Measurements from ENCODE around the gene BRAF.
"Not testable (repeated sequence)": the region's sequence is repeated elsewhere in the genome, so short reads cannot be mapped to it uniquely, and the experiment has no call there.

Gene BRAF

DNA sequence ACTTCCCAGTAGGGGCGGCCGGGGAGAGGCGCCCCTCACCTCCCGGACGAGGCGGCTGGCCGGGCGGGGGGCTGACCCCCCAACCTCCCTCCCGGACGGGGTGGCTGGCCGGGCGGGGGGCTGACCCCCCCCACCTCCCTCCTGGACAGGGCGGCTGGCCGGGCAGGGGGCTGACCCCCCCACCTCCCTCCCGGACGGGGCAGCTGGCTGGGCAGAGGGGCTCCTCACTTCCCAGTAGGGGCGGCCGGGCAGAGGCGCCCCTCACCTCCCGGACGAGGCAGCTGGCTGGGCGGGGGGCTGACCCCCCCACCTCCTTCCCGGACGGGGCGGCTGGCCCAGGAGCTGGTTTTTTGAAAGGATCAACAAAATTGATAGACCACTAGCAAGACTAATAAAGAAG lies 161.6 kb downstream of the BRAF start:
- DNase-seq: not testable (repeated sequence)

DNA sequence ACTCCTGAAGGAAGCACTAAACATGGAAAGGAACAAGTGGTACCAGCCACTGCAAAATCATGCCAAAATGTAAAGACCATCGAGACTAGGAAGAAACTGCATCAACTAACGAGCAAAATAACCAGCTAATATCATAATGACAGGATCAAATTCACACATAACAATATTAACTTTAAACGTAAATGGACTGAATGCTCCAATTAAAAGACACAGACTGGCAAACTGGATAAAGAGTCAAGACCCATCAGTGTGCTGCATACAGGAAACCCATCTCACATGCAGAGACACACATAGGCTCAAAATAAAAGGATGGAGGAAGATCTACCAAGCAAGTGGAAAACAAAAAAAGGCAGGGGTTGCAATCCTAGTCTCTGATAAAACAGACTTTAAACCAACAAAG lies 163.4 kb downstream of the BRAF start:
- not testable (repeated sequence) for DNase-seq

- no peak for DNase-seq
These were observed 170.2 kb downstream of the BRAF start for GRCh38 chr7:140754506-140754905.

- no peak for DNase-seq
These were observed 172.2 kb downstream of the BRAF start for GRCh38 chr7:140752533-140752932.

DNA sequence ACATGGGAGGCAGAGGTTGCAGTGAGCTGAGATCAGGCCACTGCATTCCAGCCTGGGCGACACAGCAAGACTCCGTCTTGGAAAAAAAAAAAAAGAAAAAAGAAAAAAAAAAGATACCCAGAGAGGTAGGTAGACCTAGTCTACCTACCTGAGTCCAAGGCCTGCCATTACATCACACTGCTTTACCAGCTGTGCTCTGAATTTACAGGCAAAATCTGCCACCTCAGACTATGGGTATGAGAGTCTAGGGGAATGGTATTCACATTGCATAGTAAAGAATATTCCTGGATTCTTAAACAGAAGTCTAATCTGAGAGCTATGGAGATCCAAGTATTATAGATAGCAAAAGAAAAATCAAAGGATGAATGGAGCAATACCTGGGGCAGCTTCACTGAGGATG lies 178.0 kb downstream of the BRAF start:
- no peak for DNase-seq

DNA sequence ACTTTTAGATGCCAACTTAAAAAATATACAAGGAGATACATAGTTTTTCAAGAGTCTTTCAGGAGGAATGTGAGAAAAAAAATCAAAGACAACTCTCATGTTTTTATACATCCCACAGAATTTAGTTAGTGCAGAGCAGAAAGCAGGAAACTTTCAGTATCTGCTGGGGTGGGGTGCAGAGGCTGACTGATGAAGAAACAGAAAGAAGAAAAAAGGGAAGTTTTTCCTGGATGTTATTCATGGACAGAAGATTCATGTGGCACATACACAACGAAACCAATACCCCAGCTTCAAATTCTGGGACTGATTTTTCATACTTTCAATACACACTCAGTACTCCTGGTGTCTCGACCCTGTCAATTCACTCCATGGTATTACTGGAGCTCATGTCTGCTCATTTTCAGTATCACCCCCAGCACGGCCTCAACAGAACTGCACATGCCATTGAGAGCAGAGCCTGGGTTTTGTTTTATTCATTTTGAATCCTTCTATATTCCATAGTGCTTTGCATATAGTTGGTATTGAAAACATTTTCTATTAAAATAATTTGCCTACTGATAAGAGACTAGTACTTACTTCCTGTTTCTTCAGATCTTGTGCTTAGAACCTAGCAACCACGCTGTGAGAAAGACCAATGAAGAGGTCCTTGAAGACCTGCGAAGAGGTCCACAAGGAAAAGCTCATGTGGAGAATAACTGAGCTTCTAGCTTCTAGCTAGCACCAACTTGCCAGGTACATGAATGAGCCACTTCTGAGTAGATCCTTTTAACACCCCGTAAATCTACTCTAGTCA lies 179.3 kb downstream of the BRAF start:
- no peak for DNase-seq

DNA sequence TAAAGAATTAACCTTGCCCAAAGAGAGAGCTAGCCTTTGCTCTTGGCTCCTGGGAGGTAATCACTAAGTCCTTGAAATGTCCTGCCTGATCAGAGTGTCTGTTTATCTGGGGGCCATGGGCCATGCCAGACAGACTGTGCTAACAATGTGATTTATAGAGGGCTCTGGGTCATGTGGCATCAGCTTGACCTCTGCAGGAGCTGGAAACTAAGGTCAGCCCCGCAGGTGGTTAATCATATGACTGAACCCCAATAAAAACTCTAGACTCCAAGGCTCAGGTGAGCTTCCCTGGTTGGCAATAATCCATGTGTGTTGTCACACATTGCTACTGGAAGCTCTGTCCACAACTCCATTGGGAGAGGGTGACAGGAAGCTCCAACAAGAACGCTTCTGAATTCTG lies 180.7 kb downstream of the BRAF start:
- no peak for DNase-seq

DNA sequence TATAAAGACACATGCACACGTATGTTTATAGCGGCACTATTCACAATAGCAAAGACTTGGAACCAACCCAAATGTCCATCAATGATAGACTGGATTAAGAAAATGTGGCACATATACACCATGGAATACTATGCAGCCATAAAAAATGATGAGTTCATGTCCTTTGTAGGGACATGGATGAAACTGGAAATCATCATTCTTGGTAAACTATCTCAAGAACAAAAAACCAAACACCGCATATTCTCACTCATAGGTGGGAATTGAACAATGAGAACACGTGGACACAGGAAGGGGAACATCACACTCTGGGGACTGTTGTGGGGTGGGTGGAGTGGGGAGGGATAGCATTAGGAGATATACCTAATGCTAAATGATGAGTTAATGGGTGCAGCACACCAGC lies 181.5 kb downstream of the BRAF start:
- DNase-seq: not testable (repeated sequence)

DNA sequence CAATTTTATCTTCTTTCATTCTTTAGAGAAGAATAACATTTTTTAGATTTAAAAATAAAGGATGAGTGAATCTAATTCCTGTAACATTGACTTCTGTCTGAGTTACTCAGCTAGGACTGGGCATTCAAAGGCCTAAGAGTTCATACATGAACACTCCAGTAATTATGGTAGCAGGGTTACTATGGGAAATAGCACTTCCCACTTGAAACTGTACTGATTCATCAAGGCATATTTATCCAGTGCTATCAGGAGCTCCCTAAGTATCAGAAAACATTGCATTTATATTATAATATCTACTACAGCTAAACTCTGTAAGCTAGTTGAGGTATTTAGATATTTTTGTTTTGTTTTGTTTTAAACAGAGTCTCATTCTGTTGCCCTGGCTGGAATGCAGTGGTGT lies 186.4 kb downstream of the BRAF start:
- DNase-seq: no peak

GRCh38 chr7:140734729-140735128 lies 190.0 kb downstream of the BRAF start:
- no peak for DNase-seq

DNA sequence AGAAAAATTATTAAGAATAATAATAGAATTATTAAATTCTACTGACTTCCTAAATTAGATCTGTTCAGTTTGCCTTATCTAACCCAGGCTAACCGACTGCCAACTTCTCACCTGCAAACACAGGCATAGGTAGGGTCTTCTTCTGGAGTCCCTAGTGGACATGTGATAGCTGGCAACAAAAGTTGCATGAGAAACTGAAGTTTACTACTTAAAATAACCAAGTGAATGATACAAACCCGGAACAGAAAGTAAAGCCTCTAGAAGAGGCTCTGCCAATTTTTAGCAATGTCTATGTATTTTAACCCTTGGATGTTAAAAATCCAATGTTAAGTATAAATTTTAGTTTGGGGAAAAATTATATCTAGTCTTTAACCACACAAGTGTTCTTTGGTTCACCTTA lies 190.6 kb downstream of the BRAF start:
- DNase-seq: no peak

DNA sequence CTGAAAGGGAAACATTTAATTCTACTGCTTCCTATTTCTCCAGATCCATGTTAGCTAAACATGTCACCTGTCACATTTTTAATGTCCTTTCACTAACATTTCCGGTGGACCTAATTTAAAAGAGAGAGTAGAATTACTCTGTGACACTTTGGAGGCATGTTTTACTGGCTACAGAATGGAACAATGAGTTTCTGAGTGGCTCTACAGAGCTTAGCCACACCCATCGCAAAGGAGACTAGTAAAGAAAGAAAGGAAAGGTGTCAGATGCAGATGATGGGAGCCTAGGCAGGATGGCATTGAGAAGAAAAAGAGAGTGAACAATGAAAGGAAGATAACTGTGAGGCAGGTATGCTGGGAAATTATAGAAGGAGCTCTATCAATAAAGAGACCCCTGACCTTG lies 192.3 kb downstream of the BRAF start:
- DNase-seq: no peak

DNA sequence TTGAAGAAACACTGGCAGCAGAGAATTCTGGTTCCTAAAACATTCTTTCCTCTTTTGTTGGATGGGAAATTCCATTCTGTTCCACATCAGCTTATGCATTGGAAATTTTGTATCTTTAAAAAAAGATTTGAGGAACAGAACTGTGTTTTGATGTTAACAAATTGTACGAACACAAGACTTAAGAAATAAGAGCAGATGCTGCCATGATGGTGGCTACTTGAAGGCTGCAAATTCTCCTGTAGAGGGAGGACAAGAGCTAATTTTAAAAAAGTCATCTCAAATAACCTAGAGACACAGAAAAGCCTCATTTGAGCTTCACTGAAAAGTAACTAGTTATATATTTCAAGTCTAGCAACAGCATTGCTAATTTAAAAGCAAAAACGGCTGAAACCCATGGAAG lies 198.4 kb downstream of the BRAF start:
- no peak for DNase-seq

GRCh38 chr7:140724706-140725105 lies 200.0 kb downstream of the BRAF start:
- no peak for DNase-seq

DNA sequence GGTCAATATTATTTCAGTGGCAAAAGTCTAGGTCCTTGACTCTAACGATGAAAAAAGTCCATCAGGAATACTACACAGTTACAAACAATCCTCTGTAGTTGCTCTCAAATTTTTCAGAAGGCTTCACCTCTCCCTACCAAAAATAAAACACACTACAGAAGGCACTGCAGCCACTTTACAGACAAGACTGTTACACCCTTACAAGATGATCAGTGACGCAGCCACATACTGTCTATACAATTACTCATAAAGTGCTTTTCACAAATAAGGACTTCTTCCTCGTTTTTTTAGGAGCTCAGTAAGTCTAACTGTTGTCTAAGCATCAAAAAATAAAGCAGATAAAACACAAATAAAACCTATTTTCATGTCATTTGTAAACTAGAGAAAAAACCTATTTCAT lies 201.2 kb downstream of the BRAF start:
- DNase-seq: no peak

DNA sequence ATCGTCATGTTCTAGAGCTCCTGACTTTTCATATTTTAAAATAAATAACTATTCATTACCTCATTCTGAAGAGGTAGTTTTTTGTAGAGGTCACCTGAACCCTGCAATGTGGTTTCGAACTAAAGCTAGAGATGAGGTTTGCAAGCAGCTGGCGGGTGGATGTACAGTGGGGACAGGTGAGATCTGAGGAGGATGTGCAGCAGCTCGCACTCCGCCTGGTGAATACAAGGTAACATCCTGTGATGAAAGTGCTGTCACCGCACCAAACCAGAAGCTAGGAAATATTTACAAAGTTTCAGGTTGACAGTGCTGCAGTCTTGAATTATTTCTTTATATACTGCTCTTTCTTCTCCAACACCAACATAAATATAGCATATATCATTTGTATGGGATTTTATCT lies 201.7 kb downstream of the BRAF start:
- DNase-seq: no peak

GRCh38 chr7:140722254-140722653 lies 202.5 kb downstream of the BRAF start:
- DNase-seq: no peak

GRCh38 chr7:140719721-140720120 lies 205.0 kb downstream of the BRAF start:
- no peak for DNase-seq

- no peak for DNase-seq
These were observed 210.2 kb downstream of the BRAF start for GRCh38 chr7:140714331-140715040.

DNA sequence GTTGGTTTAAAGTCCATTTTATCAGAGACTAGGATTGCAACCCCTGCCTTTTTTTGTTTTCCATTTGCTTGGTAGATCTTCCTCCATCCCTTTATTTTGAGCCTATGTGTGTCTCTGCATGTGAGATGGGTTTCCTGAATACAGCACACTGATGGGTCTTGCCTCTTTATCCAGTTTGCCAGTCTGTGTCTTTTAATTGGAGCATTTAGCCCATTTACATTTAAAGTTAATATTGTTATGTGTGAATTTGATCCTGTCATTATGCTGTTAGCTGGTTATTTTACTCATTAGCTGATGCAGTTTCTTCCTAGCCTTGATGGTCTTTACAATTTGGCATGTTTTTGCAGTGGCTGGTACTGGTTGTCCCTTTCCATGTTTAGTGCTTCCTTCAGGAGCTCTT lies 212.3 kb downstream of the BRAF start:
- not testable (repeated sequence) for DNase-seq

GRCh38 chr7:140708764-140709163 lies 216.0 kb downstream of the BRAF start:
- DNase-seq: not testable (repeated sequence)

GRCh38 chr7:140707132-140707531 lies 217.6 kb downstream of the BRAF start:
- no peak for DNase-seq

DNA sequence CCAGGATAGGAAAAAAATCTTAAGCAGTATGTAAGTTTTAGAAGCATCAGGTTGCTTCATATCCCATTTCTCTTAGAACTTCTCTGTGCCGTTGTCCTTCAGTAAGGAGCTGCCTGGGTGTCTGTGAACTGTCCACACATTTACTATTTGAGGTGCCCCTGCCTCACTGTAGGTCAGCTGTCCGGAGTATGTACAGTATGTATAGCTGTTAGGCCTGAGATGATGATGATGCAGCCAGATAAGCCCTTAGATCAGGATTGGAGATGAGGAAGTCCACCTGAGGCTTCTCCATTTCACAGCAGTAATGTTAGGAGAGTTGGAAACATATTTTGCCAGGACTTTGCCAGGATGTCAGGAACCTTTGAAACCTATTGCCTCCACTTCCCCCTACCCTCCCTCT lies 220.5 kb downstream of the BRAF start:
- DNase-seq: no peak

DNA sequence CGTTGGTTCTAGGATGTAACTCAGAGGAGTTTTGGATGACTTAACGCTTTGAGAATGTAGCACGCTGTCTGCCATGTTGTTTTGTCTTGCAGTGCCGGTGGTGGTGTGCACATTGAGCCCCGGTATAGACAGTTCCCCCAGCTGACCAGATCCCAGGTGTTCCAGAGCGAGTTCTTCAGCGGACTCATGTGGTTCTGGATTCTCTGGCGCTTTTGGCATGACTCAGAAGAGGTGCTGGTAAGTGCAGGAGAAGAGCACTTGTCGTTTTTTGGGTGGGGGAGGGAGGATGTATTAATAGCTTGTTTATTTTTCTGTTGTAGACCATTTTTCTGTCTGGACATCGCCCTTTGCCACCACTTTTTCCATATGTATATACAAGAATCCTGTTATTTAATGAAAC lies 222.0 kb downstream of the BRAF start:
- DNase-seq: no peak

- no peak for DNase-seq
These were observed 226.3 kb downstream of the BRAF start for GRCh38 chr7:140698477-140698876.

Measured in eye (tissue), 1 donor.